H1 (cell line): ENCODE results near the gene CHST11. TPM values are rescaled to one million over a fixed set of nuclear protein-coding genes. Genes with fewer than 3 reads are reported as not detected.

ENCODE experiments used
- CHD1 ChIP-seq: IDR thresholded peaks from 2 replicates; pipeline ENCODE4 v1.6.1; 2012; ENCODE audit warnings: low read depth, low read length, improper control_type of control experiment
- RAD21 ChIP-seq, 2 experiments: IDR thresholded peaks in 1 of 2; conservative IDR thresholded peaks in 1 of 2; 2 replicates each; pipeline ENCODE4 v1.6.1; 2011; ENCODE audit warnings: low read depth in 2 of 2, low read length in 2 of 2, improper control_type of control experiment in 1 of 2, inconsistent platforms in 1 of 2, mild to moderate bottlenecking in 1 of 2, moderate library complexity in 1 of 2
- polyA plus RNA-seq, 7 experiments: library from polyadenylated mRNA; depleted of rRNA in 3 of 7; stranded (reverse) in 5 of 7; unstranded in 2 of 7; fragments of >200 nt in 5 of 7; fragments of 200-250 nt in 2 of 7; gene quantifications; 1 replicate in 5 of 7; 2 replicates in 1 of 7; 4 replicates in 1 of 7; pipeline versions ENCODE4 v1.2.1 to v1.2.3, GENCODE V29; 2011 to 2013; ENCODE audit warnings: missing spikeins in 2 of 7, mixed read lengths in 2 of 7
- total RNA-seq: library from RNA; stranded (reverse); fragmentation: NEBNext Ultra II Directional; extraction: Animal tissue kit (Norgen Biotek cat#: 25700); gene quantifications from 2 replicates; pipeline ENCODE4 v1.2.1, GENCODE V29; 2021

CHST11 gene
- total and polyA plus RNA-seq, 2 of the 8 experiments (the other 6 are each of a cell fraction or from before 2014, with no cell fraction given): 14.4 to 20.8 TPM

DNA sequence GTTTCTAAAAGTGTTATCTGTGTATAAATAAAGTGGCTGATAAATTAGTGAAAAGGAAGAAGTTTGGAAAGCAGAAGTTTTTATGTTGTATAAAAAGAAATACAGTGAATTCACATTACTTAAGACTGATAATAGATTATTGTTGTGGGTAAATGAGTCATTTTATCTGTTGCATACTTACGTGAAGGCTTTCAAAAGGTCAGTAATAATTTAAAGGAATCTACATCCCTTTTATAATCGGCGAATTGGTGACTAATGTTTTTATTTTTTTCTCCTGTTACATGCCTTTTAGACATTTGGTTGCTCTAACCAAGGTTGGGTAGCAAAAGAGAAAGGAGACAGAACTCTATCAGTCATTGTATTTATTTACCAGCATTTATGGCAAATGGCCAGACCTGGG is 345.5 kb downstream of the CHST11 start (continued):
- TF ChIP-seq CHD1: no peak
- TF ChIP-seq RAD21 (IDR thresholded peaks at IDR 0.05 in 1 of 2, conservative IDR thresholded peaks at IDR 0.05 in 1 of 2; ENCODE audit: low read depth in 2 of 2, low read length in 2 of 2): no peak
